RWPE1 (cell line): ENCODE measurements around the gene SLCO4A1.

Source experiments
- CTCF ChIA-PET: fragments of 350-600 bp; sonication (Branson Sonifier 250); formaldehyde crosslinking; extraction: SDS; loops from one replicate; lab custom pipeline; 2021; lab: Yijun Ruan, JAX
- POLR2A ChIA-PET: fragments of 400-600 bp; formaldehyde crosslinking; extraction: SDS; loops from one replicate; lab custom pipeline; 2020; ENCODE audit warnings: antibody characterized with exemption; ENCODE audit not compliant: low non-redundant PET; lab: Yijun Ruan, JAX
- DNase-seq: peaks from one replicate; pipeline ENCODE4 v3.0.0; 2012; ENCODE audit warnings: low spot score
- H3K27ac ChIP-seq: fragments of 450-650 bp; 2 replicates; pipeline ENCODE4 v1.5.1; 2017
- CTCF ChIP-seq: fragments of 450-650 bp; conservative IDR thresholded peaks from 2 replicates; pipeline ENCODE4 v1.5.1; 2017; ENCODE audit warnings: low read depth, mild to moderate bottlenecking

The SLCO4A1 gene

GRCh38 chr20:62642051-62642665 lies at the start of gene SLCO4A1:
TSS of gene SLCO4A1 (plus strand) at chr20:62642503. CDS start at chr20:62656455, 13,952 bp downstream.
- DNase-seq = peak; percentile 94
- POLR2A ChIA-PET = interaction anchor here (0.6 to 2.5 kb wide), 2 partner anchors 19 to 521 kb away, joined by 3 to 13 read pairs; no protein-coding TSS in a partner anchor
- CTCF ChIA-PET = interaction anchor here (0.5 to 2.4 kb wide), 8 partner anchors 16 to 263 kb away, joined by 3 to 11 read pairs (median 4); no protein-coding TSS in a partner anchor
- H3K27ac ChIP-seq = peak within 1 kb of the TSS; percentile 98
- no peak for TF ChIP-seq CTCF

GRCh38 chr20:62592506-62593177 lies 49.7 kb upstream of the SLCO4A1 start:
- POLR2A ChIA-PET = no interaction called here
- CTCF ChIA-PET = no interaction called here
- H3K27ac ChIP-seq = peak overlapping the region; percentile 79
- no peak for DNase-seq
- TF ChIP-seq CTCF = no peak

GRCh38 chr20:62593616-62594015 lies 48.7 kb upstream of the SLCO4A1 start:
- POLR2A ChIA-PET = interaction anchor here (0.6 kb wide), 1 partner anchor 52 kb away, joined by 3 read pairs; no protein-coding TSS in a partner anchor
- no peak for DNase-seq
- peak overlapping the region; percentile 79 for H3K27ac ChIP-seq
- no peak for TF ChIP-seq CTCF
- CTCF ChIA-PET = no interaction called here

- ChIA-PET POLR2A (no interaction called here), CTCF (no interaction called here)
- TF ChIP-seq CTCF = no peak
- no peak for DNase-seq
- peak overlapping the region; percentile 55 for H3K27ac ChIP-seq
These were observed 47.2 kb upstream of the SLCO4A1 start for GRCh38 chr20:62595069-62595468.

- no peak for TF ChIP-seq CTCF
- CTCF ChIA-PET = no interaction called here
- DNase-seq = peak; percentile 96
- H3K27ac ChIP-seq = peak overlapping the region; percentile 55
- POLR2A ChIA-PET = no interaction called here
These were observed 46.8 kb upstream of the SLCO4A1 start for GRCh38 chr20:62595491-62595890.

- no peak for TF ChIP-seq CTCF
- ChIA-PET CTCF (interaction anchor here (0.5 to 0.7 kb wide), 2 partner anchors 97 to 198 kb away, joined by 3 read pairs; no protein-coding TSS in a partner anchor), POLR2A (no interaction called here)
- no peak for DNase-seq
- H3K27ac ChIP-seq = peak overlapping the region; percentile 85
These were observed 45.8 kb upstream of the SLCO4A1 start for GRCh38 chr20:62596486-62596885.
